K562 (cell line): ENCODE results near the gene C1QTNF7. TPM values are rescaled to one million over a fixed set of nuclear protein-coding genes. Genes with fewer than 3 reads are reported as not detected.

Source experiments
- ATAC-seq: fragments of 200-7000 bp; cut with Tn5 transposase; 3 replicates; pipeline ENCODE4 v1.9.1; 2020; ENCODE audit warnings: moderate library complexity
- BruUV-seq: library from RNA; stranded (reverse); fragments of 400-500 nt; replicated peaks from 2 replicates; lab custom pipeline; 2021; lab: Mats Ljungman, UMichigan
- CTCF ChIA-PET: fragments of 300-600 bp; formaldehyde crosslinking; extraction: SDS; loops from one replicate; lab custom pipeline; 2021; ENCODE audit warnings: low intra/inter-chr PET ratio; lab: Yijun Ruan, JAX
- POLR2A ChIA-PET: fragments of 300-600, 350-650 bp; sonication (Branson Sonifier 250); formaldehyde crosslinking; extraction: SDS; loops from one replicate; lab custom pipeline; 2021; ENCODE audit warnings: antibody characterized with exemption, inconsistent platforms; lab: Yijun Ruan, JAX
- DNase-seq, 4 experiments: peaks; one replicate each; pipeline versions ENCODE4 v3.0.0 to v3.0.0-alpha.2; 2011 to 2018; ENCODE audit warnings: low spot score in 3 of 4, mixed read lengths in 3 of 4; ENCODE audit errors: extremely low read depth in 1 of 4
- FAIRE-seq: peaks from 2 replicates; lab custom pipeline; 2011; peaks lifted over from hg19 to GRCh38; lab: Jason Lieb, UNC
- H2AFZ ChIP-seq: 2 replicates; pipeline ENCODE4 v1.6.0; 2011; ENCODE audit warnings: low read depth, low read length, control low read depth, inconsistent platforms
- H3K27ac ChIP-seq: fragments of 200-600 bp; 3 replicates; pipeline ENCODE4 v1.8.0; 2011; ENCODE audit warnings: low read depth, mild to moderate bottlenecking, control low read depth, inconsistent platforms, low read length, moderate library complexity, mixed read lengths; ENCODE audit errors: extremely low read depth
- H3K27me3 ChIP-seq, 2 experiments: fragments of 300-600 bp in 1 of 2; 2 replicates in 1 of 2; 3 replicates in 1 of 2; pipeline versions ENCODE4 v1.6.0 to v1.8.0; 2011; ENCODE audit warnings: inconsistent platforms in 2 of 2, low read length in 2 of 2, mild to moderate bottlenecking in 1 of 2, mixed read lengths in 1 of 2, moderate library complexity in 1 of 2; ENCODE audit not compliant: control insufficient read depth in 2 of 2, insufficient read depth in 2 of 2
- H3K36me3 ChIP-seq: fragments of 300-600 bp; 3 replicates; pipeline ENCODE4 v1.8.0; 2011; ENCODE audit warnings: mild to moderate bottlenecking, low read length, inconsistent platforms; ENCODE audit not compliant: control insufficient read depth, insufficient read depth
- H3K4me1 ChIP-seq, 2 experiments: fragments of 200-600 bp in 1 of 2; replicated peaks in 1 of 2; 2 replicates in 1 of 2; 3 replicates in 1 of 2; pipeline versions ENCODE4 v1.5.1 to v1.8.0; 2011; ENCODE audit warnings: inconsistent platforms in 2 of 2, low read length in 2 of 2, mild to moderate bottlenecking in 1 of 2, mixed read lengths in 1 of 2, moderate library complexity in 1 of 2; ENCODE audit not compliant: control insufficient read depth in 2 of 2, insufficient read depth in 2 of 2
- H3K4me2 ChIP-seq: 2 replicates; pipeline ENCODE4 v1.6.1; 2011; ENCODE audit warnings: low read length, control low read depth, inconsistent platforms, mixed read lengths; ENCODE audit not compliant: insufficient read depth
- H3K4me3 ChIP-seq: fragments of 200-600 bp; sonication (generic), shearing (Covaris generic); 2 replicates; pipeline ENCODE4 v1.5.1; 2016; ENCODE audit warnings: control low read depth, inconsistent platforms
- H3K79me2 ChIP-seq: fragments of 200-600 bp; 3 replicates; pipeline ENCODE4 v1.8.0; 2011; ENCODE audit warnings: low read length, inconsistent platforms; ENCODE audit not compliant: control insufficient read depth, insufficient read depth
- H3K9ac ChIP-seq, 2 experiments: 2 replicates each; pipeline versions ENCODE4 v1.6.0 to v1.6.1; 2011; ENCODE audit warnings: low read depth in 2 of 2, low read length in 2 of 2, control low read depth in 1 of 2, inconsistent platforms in 1 of 2, mild to moderate bottlenecking in 1 of 2, mixed read lengths in 1 of 2; ENCODE audit not compliant: insufficient read depth in 1 of 2
- H3K9me1 ChIP-seq: one replicate; pipeline ENCODE4 v1.6.0; 2011; ENCODE audit warnings: inconsistent platforms, mild to moderate bottlenecking, low read length, moderate library complexity; ENCODE audit not compliant: control insufficient read depth, insufficient read depth
- H3K9me3 ChIP-seq: replicated peaks from 2 replicates; pipeline ENCODE4 v1.5.1; 2011; ENCODE audit warnings: low read depth, low read length, inconsistent platforms; ENCODE audit not compliant: control insufficient read depth, insufficient read depth
- H4K20me1 ChIP-seq: replicated peaks from 2 replicates; pipeline ENCODE4 v1.6.1; 2011; ENCODE audit warnings: low read length, inconsistent platforms, mixed read lengths; ENCODE audit not compliant: control insufficient read depth, insufficient read depth
- GABPB1 ChIP-seq: sonication (generic); formaldehyde crosslinking; IDR thresholded peaks from 2 replicates; pipeline ENCODE4 v1.8.0; 2022; ENCODE audit warnings: mild to moderate bottlenecking, missing genetic modification reagents
- WGBS: fragments of 100-300 bp; shearing (Covaris generic); methylation state at CpG from one replicate; pipeline ENCODE4 v1.1.6; 2016; ENCODE audit warnings: low coverage, mixed read lengths; ENCODE audit not compliant: insufficient coverage; ENCODE audit errors: missing lambda C conversion rate; 5-methylcytosine and 5-hydroxymethylcytosine counted together
- in situ Hi-C: fragments of 300-500 bp; cut with MboI; formaldehyde crosslinking; loops from 4 replicates; pipeline ENCODE4 v1.15.0; 2018; ENCODE audit warnings: inconsistent platforms, mixed read lengths
- intact Hi-C: fragments of 100-400 bp; cut with micrococcal nuclease; formaldehyde crosslinking; loops from 2 replicates; pipeline ENCODE4 v1.14.2; 2022
- polyA plus RNA-seq, 8 experiments: library from polyadenylated mRNA; depleted of rRNA in 4 of 8; stranded (reverse) in 5 of 8; unstranded in 3 of 8; fragments of >200 nt; fragmentation: Nextera tagmentation in 2 of 8; fragmentation: Illumina TruSeq in 1 of 8; extraction: Ambion mirVana in 2 of 8; extraction: Trizol in 1 of 8; gene quantifications; 2 replicates each; pipeline versions ENCODE4 v1.2.1 to v1.2.3, GENCODE V29; 2011 to 2014; ENCODE audit warnings: inconsistent platforms in 1 of 8, missing spikeins in 1 of 8
- total RNA-seq, 7 experiments: library from RNA; depleted of rRNA in 6 of 7; stranded (reverse); fragments of >200 nt in 6 of 7; fragmentation: Illumina TruSeq in 2 of 7; extraction: Trizol in 2 of 7; gene quantifications; 2 replicates each; pipeline versions ENCODE4 v1.2.1 to v1.2.3, GENCODE V29; 2011 to 2021; ENCODE audit warnings: low replicate concordance in 1 of 7
- TF ChIP-seq, protein P1 (sequence below): sonication (generic); formaldehyde crosslinking; IDR thresholded peaks from 2 replicates; pipeline ENCODE4 v1.8.0; 2023; ENCODE audit warnings: missing genetic modification reagents, mild to moderate bottlenecking, borderline replicate concordance

C1QTNF7 gene
- total and polyA plus RNA-seq, 9 of the 15 experiments (the other 6 are each of a cell fraction or from before 2014, with no cell fraction given): not detected

DNA sequence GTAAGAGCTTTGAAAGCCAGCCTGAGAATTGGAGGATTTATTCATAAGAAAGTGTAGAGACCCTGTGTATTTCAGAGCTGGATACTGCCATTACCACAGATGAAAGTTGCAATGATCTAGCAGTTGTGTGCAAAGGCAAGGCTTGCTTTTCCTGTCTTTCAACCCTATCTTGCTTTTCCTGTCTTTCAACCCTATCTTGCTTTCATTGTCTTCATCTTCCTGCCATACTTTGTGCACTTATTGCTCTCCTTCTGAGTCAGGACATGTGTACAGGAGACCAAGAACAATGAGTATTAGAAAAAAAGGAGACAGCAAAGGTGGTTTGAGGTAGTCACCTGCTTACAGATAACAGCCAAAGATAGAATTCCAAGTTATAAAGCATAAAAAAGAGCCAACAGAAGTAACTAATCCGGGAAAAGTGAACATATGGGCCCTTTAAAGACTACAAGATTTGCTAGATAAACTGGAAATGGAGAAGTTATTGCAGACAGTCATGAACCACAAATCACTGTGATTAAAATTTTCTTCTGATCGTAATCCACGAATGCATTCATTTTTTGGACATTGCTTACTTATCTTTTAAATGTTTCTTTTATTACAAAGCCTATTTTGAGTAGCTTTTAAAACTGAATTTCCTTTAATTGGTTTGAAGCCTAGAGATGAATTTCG, 17.2 kb downstream of the C1QTNF7 start:
- Histone ChIP-seq H3K36me3 (no peaks in the 10 kb centered on the region), H3K27ac (no peak overlapping the region), H3K9me1 (no peaks in the 10 kb centered on the region), H3K4me3 (no peak overlapping the region), H3K79me2 (no peaks in the 10 kb centered on the region), H3K9ac (no peak overlapping the region), H3K4me1 (no peaks in the 10 kb centered on the region), H2AFZ (no peak overlapping the region), H4K20me1 (no peaks in the 10 kb centered on the region), H3K9me3 (no peaks in the 10 kb centered on the region), H3K27me3 (no peaks in the 10 kb centered on the region; a peak in 1 of 5 replicates), H3K4me2 (no peak overlapping the region)
- WGBS: 2% methylated on average over 4 of the region's 4 CpGs
- in situ Hi-C loops (no loop called here), intact Hi-C loops (no loop called here)
- ChIA-PET CTCF (no interaction called here), POLR2A (no interaction called here)
- TF ChIP-seq GABPB1: no peak
- TF ChIP-seq, protein P1, sequence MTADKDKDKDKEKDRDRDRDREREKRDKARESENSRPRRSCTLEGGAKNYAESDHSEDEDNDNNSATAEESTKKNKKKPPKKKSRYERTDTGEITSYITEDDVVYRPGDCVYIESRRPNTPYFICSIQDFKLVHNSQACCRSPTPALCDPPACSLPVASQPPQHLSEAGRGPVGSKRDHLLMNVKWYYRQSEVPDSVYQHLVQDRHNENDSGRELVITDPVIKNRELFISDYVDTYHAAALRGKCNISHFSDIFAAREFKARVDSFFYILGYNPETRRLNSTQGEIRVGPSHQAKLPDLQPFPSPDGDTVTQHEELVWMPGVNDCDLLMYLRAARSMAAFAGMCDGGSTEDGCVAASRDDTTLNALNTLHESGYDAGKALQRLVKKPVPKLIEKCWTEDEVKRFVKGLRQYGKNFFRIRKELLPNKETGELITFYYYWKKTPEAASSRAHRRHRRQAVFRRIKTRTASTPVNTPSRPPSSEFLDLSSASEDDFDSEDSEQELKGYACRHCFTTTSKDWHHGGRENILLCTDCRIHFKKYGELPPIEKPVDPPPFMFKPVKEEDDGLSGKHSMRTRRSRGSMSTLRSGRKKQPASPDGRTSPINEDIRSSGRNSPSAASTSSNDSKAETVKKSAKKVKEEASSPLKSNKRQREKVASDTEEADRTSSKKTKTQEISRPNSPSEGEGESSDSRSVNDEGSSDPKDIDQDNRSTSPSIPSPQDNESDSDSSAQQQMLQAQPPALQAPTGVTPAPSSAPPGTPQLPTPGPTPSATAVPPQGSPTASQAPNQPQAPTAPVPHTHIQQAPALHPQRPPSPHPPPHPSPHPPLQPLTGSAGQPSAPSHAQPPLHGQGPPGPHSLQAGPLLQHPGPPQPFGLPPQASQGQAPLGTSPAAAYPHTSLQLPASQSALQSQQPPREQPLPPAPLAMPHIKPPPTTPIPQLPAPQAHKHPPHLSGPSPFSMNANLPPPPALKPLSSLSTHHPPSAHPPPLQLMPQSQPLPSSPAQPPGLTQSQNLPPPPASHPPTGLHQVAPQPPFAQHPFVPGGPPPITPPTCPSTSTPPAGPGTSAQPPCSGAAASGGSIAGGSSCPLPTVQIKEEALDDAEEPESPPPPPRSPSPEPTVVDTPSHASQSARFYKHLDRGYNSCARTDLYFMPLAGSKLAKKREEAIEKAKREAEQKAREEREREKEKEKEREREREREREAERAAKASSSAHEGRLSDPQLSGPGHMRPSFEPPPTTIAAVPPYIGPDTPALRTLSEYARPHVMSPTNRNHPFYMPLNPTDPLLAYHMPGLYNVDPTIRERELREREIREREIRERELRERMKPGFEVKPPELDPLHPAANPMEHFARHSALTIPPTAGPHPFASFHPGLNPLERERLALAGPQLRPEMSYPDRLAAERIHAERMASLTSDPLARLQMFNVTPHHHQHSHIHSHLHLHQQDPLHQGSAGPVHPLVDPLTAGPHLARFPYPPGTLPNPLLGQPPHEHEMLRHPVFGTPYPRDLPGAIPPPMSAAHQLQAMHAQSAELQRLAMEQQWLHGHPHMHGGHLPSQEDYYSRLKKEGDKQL (CRISPR knock-in tag): no peak
- no TSS peak for BruUV-seq
- DNase-seq: no peak
- FAIRE-seq: no peak
- ATAC-seq: no peak
